ENCODE results near the gene NRM. TPM values are rescaled to one million over a fixed set of nuclear protein-coding genes. Genes with fewer than 3 reads are reported as not detected.

NRM gene
- total and polyA plus RNA-seq, 2 experiments from 2014 or later, result 13.8 to 33.8 TPM

- no peaks in the 10 kb centered on the region for H3K9me3 Mint-ChIP-seq
- Histone ChIP-seq H4K20me1 (replicated peaks; ENCODE audit: insufficient read depth) (peaks cover 6% of the 10 kb centered on the region; the same call in 1 of the 2 replicates), H3K36me3 (ENCODE audit: insufficient read depth) (peaks cover 20% of the 10 kb centered on the region; the same call in 1 of the 2 replicates), H3K4me2 (no peak overlapping the region), H3K4me3 (no peak overlapping the region), H3K4me1 (ENCODE audit: insufficient read depth) (no peaks in the 10 kb centered on the region), H2AFZ (no peak overlapping the region), H3K27ac (ENCODE audit: low read depth) (no peak overlapping the region), H3K9me2 (ENCODE audit: insufficient read depth) (no peaks in the 10 kb centered on the region), H3F3A (replicated peaks; ENCODE audit: low read depth) (no peaks in the 10 kb centered on the region; the same call in 1 of the 2 replicates), H3K27me3 (ENCODE audit: insufficient read depth) (no peaks in the 10 kb centered on the region), H3K79me2 (replicated peaks; ENCODE audit: insufficient read depth) (no peaks in the 10 kb centered on the region)
- peaks cover 54% of the 10 kb centered on the region for H3K36me3 Mint-ChIP-seq (ENCODE audit: low read depth)
- no peaks in the 10 kb centered on the region for H3K27me3 Mint-ChIP-seq (ENCODE audit: insufficient read depth, low read depth, poor library complexity)
- H3K4me3 Mint-ChIP-seq, result no peak overlapping the region
- H3K4me1 Mint-ChIP-seq, result no peaks in the 10 kb centered on the region
- DNase-seq (ENCODE audit: low spot score), result no peak
- TF ChIP-seq EZH2 (IDR thresholded peaks at IDR 0.05; ENCODE audit: low read depth, unreplicated experiment) (no peak), ZNF462 (CRISPR knock-in tag; IDR thresholded peaks at IDR 0.05) (no peak), ETS1 (IDR thresholded peaks at IDR 0.05) (no peak), REST (IDR thresholded peaks at IDR 0.05; ENCODE audit: unreplicated experiment) (no peak), CREB1 (CRISPR knock-in tag; IDR thresholded peaks at IDR 0.05; ENCODE audit: low read depth) (no peak), POLR2AphosphoS5 (IDR thresholded peaks at IDR 0.05; ENCODE audit: low read depth) (no peak), STAT1 (IDR thresholded peaks at IDR 0.05; ENCODE audit: unreplicated experiment) (no peak), EZH2phosphoT487 (IDR thresholded peaks at IDR 0.05; ENCODE audit: unreplicated experiment) (no peak), ZNF114 (CRISPR knock-in tag; IDR thresholded peaks at IDR 0.05) (no peak), CTCF (conservative IDR thresholded peaks at IDR 0.05; ENCODE audit: low read depth in 2 of 2) (no peak), NANOG (IDR thresholded peaks at IDR 0.05; ENCODE audit: borderline replicate concordance) (no peak)
- ATAC-seq, result no peak
- H3K27ac Mint-ChIP-seq, result no peak overlapping the region
Observed at GRCh38 chr6:30664994-30665767, 25.6 kb downstream of the NRM start.
